K562 (cell line): Measurements from ENCODE around the gene DNAJB13. TPM values are rescaled to one million over a fixed set of nuclear protein-coding genes. Genes with fewer than 3 reads are reported as not detected.
A peak's percentile ranks its signal among the peaks of the same experiment; 100 is the strongest.

Experiments used
- CXXC5 ChIP-seq: fragments of 250-450 bp; sonication (Bioruptor Pico); IDR thresholded peaks from 2 replicates; pipeline ENCODE4 v1.8.0; 2022; ENCODE audit warnings: inconsistent platforms, mild to moderate bottlenecking, moderate library complexity
- DMBX1 ChIP-seq: fragments of 250-450 bp; sonication (Bioruptor Pico); IDR thresholded peaks from 2 replicates; pipeline ENCODE4 v1.8.0; 2022; ENCODE audit warnings: inconsistent platforms, mild to moderate bottlenecking, moderate library complexity, borderline replicate concordance
- HINFP ChIP-seq: fragments of 450-650 bp; conservative IDR thresholded peaks from 2 replicates; pipeline ENCODE4 v1.6.1; 2016; ENCODE audit warnings: missing genetic modification characterization, low read depth, mild to moderate bottlenecking, control low read depth, missing compliant biosample characterization
- HMBOX1 ChIP-seq: sonication (generic); IDR thresholded peaks from 2 replicates; pipeline ENCODE4 v1.6.1; 2016
- HNRNPUL1 ChIP-seq: fragments of 200-400 bp; formaldehyde crosslinking; IDR thresholded peaks from 2 replicates; pipeline ENCODE4 v1.6.1; 2017; ENCODE audit warnings: low read length
- MECOM ChIP-seq: fragments of 250-450 bp; sonication (Bioruptor Pico); IDR thresholded peaks from 2 replicates; pipeline ENCODE4 v1.8.0; 2022; ENCODE audit warnings: inconsistent platforms
- PTRF ChIP-seq: fragments of 450-650 bp; IDR thresholded peaks from 2 replicates; pipeline ENCODE4 v1.6.1; 2016; ENCODE audit warnings: mild to moderate bottlenecking, missing genetic modification characterization, missing compliant biosample characterization
- PTTG1 ChIP-seq: fragments of 450-650 bp; IDR thresholded peaks from 2 replicates; pipeline ENCODE4 v1.6.1; 2016; ENCODE audit warnings: low read depth, mild to moderate bottlenecking, missing genetic modification characterization, missing compliant biosample characterization
- SMAD4 ChIP-seq: fragments of 250-450 bp; sonication (Bioruptor Pico); conservative IDR thresholded peaks from 2 replicates; pipeline ENCODE4 v1.8.0; 2021; ENCODE audit warnings: inconsistent platforms, mild to moderate bottlenecking, moderate library complexity
- SMARCE1 ChIP-seq: fragments of 450-650 bp; IDR thresholded peaks from 2 replicates; pipeline ENCODE4 v1.7.1; 2016; ENCODE audit warnings: mild to moderate bottlenecking
- SOX6 ChIP-seq: fragments of 450-650 bp; IDR thresholded peaks from 2 replicates; pipeline ENCODE4 v1.6.1; 2014; ENCODE audit warnings: mild to moderate bottlenecking
- SRF ChIP-seq, 2 experiments: fragments of 250-450, 450-650 bp in 1 of 2; sonication (Bioruptor Pico) in 1 of 2; sonication (generic) in 1 of 2; formaldehyde crosslinking; IDR thresholded peaks; 2 replicates each; pipeline versions ENCODE4 v1.5.0 to v1.5.1; 2020 to 2022; ENCODE audit warnings: mild to moderate bottlenecking in 1 of 2, missing genetic modification reagents in 1 of 2
- SRSF3 ChIP-seq: fragments of 200-400 bp; formaldehyde crosslinking; IDR thresholded peaks from 2 replicates; pipeline ENCODE4 v1.6.1; 2016; ENCODE audit warnings: mild to moderate bottlenecking, low read length, moderate library complexity; ENCODE audit not compliant: insufficient read depth
- SRSF9 ChIP-seq: fragments of 200-400 bp; formaldehyde crosslinking; IDR thresholded peaks from 2 replicates; pipeline ENCODE4 v1.6.1; 2017; ENCODE audit warnings: low read depth, low read length, borderline replicate concordance
- ZBTB12 ChIP-seq: fragments of 250-450 bp; sonication (Bioruptor Pico); IDR thresholded peaks from 2 replicates; pipeline ENCODE4 v1.4.0; 2020
- ZBTB43 ChIP-seq: sonication (generic); formaldehyde crosslinking; IDR thresholded peaks from 2 replicates; pipeline ENCODE4 v1.8.0; 2023; ENCODE audit warnings: mild to moderate bottlenecking, missing genetic modification reagents
- ZNF589 ChIP-seq: fragments of 200-800 bp; sonication (Bioruptor generic); IDR thresholded peaks from 2 replicates; pipeline ENCODE4 v1.6.1; 2016; ENCODE audit warnings: low read depth, missing genetic modification characterization, missing compliant biosample characterization
- ZNF780A ChIP-seq: fragments of 250-450 bp; sonication (Bioruptor Pico); IDR thresholded peaks from 2 replicates; pipeline ENCODE4 v1.5.0; 2021; ENCODE audit warnings: mild to moderate bottlenecking
- polyA plus RNA-seq, 8 experiments: library from polyadenylated mRNA; depleted of rRNA in 4 of 8; stranded (reverse) in 5 of 8; unstranded in 3 of 8; fragments of >200 nt; fragmentation: Nextera tagmentation in 2 of 8; fragmentation: Illumina TruSeq in 1 of 8; extraction: Ambion mirVana in 2 of 8; extraction: Trizol in 1 of 8; gene quantifications; 2 replicates each; pipeline versions ENCODE4 v1.2.1 to v1.2.3, GENCODE V29; 2011 to 2014; ENCODE audit warnings: inconsistent platforms in 1 of 8, missing spikeins in 1 of 8
- total RNA-seq, 7 experiments: library from RNA; depleted of rRNA in 6 of 7; stranded (reverse); fragments of >200 nt in 6 of 7; fragmentation: Illumina TruSeq in 2 of 7; extraction: Trizol in 2 of 7; gene quantifications; 2 replicates each; pipeline versions ENCODE4 v1.2.1 to v1.2.3, GENCODE V29; 2011 to 2021; ENCODE audit warnings: low replicate concordance in 1 of 7
- TF ChIP-seq, protein P1 (sequence below), 2 experiments: fragments of 450-650 bp in 1 of 2; sonication (generic) in 1 of 2; formaldehyde crosslinking; conservative IDR thresholded peaks; 2 replicates each; pipeline versions ENCODE4 v1.4.0 to v1.8.1; 2020 to 2022; ENCODE audit warnings: mild to moderate bottlenecking in 1 of 2, missing genetic modification reagents in 1 of 2
- TF ChIP-seq, protein P2 (sequence below): fragments of 450-650 bp; IDR thresholded peaks from 2 replicates; pipeline ENCODE4 v1.6.1; 2018; ENCODE audit warnings: mild to moderate bottlenecking, low read depth; ENCODE audit not compliant: partially characterized antibody

DNAJB13 gene
- total and polyA plus RNA-seq, 9 of the 15 experiments (the other 6 are each of a cell fraction or from before 2014, with no cell fraction given) = 0.14 TPM; not detected in 8

DNA sequence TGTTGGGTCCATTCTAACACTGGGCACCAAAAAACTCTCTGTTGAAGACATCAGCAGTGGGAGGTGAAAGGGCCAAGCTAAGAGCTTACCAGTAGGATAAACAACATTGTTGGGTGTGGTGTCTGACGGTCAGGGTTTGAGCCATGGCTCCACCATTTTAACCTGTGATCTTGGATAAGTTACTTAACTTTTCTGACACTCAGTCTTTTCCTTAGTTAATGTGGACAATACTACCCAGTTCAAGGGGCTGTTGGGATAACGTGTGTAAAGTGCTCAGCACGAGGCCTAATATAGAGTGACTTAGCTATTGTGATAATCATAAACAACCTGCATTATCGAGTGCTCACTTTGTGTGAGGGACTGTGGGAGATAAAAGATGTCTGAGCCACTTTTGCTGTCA, 52.0 kb downstream of the DNAJB13 start (continued):
- TF ChIP-seq ZBTB43 (no peak), ZNF780A (CRISPR knock-in tag) (no peak), HNRNPUL1 (no peak), ZBTB12 (0 out of 2 replicates have a peak, but pooled peaks have one; percentile 24), CXXC5 (CRISPR knock-in tag) (peak; percentile 54), HMBOX1 (peak; percentile 27; the same call in 1 of the 2 replicates), DMBX1 (peak; percentile 82), SOX6 (no peak), ZNF589 (CRISPR knock-in tag) (no peak), SRF (CRISPR knock-in tag; IDR thresholded peaks at IDR 0.05) (no peak), SMAD4 (CRISPR knock-in tag) (peak; percentile 34; the same call in 1 of the 2 replicates), SMARCE1 (no peak), SRSF3 (no peak), PTRF (tag) (peak; percentile 42; the same call in 1 of the 2 replicates), MECOM (CRISPR knock-in tag) (peak; percentile 69), PTTG1 (peak; percentile 42; the same call in 1 of the 2 replicates), SRSF9 (no peak), HINFP (tag) (peak; percentile 49; the same call in 1 of the 2 replicates)
- TF ChIP-seq, protein P1, sequence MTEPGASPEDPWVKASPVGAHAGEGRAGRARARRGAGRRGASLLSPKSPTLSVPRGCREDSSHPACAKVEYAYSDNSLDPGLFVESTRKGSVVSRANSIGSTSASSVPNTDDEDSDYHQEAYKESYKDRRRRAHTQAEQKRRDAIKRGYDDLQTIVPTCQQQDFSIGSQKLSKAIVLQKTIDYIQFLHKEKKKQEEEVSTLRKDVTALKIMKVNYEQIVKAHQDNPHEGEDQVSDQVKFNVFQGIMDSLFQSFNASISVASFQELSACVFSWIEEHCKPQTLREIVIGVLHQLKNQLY (CRISPR knock-in tag; conservative IDR thresholded peaks at IDR 0.05) = no peak
- TF ChIP-seq, protein P2, sequence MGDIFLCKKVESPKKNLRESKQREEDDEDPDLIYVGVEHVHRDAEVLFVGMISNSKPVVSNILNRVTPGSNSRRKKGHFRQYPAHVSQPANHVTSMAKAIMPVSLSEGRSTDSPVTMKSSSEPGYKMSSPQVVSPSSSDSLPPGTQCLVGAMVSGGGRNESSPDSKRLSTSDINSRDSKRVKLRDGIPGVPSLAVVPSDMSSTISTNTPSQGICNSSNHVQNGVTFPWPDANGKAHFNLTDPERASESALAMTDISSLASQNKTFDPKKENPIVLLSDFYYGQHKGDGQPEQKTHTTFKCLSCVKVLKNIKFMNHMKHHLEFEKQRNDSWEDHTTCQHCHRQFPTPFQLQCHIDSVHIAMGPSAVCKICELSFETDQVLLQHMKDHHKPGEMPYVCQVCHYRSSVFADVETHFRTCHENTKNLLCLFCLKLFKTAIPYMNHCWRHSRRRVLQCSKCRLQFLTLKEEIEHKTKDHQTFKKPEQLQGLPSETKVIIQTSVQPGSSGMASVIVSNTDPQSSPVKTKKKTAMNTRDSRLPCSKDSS = no peak
